Myocyte (in vitro differentiated cells): ENCODE measurements around the gene RAD51B. TPM values are rescaled to one million over a fixed set of nuclear protein-coding genes. Genes with fewer than 3 reads are reported as not detected.
"Not testable (repeated sequence)": the region's sequence is repeated elsewhere in the genome, so short reads cannot be mapped to it uniquely, and the experiment has no call there.

Experiments
- DNase-seq: peaks from one replicate; pipeline ENCODE4 v3.0.0-alpha.2; 2012; ENCODE audit warnings: low read depth
- polyA plus RNA-seq: library from polyadenylated mRNA; unstranded; fragments of >200 nt; gene quantifications from one replicate; pipeline ENCODE4 v1.2.1, GENCODE V29; 2012; ENCODE audit warnings: missing spikeins
- total RNA-seq: library from RNA; depleted of rRNA; stranded (reverse); fragments of >200 nt; gene quantifications from 2 replicates; pipeline ENCODE4 v1.2.3, GENCODE V29; 2014

The RAD51B gene
- 7.2 and 70.0 TPM in 2 replicates for total RNA-seq
- 5.4 TPM for polyA plus RNA-seq

- DNase-seq = peak; percentile 87
Measured at GRCh38 chr14:67819563-67820421, at the start of gene RAD51B. Gene RAD51B (plus strand): TSS chr14:67819779.

GRCh38 chr14:67773844-67774377 lies 45.7 kb upstream of the RAD51B start:
- no peak for DNase-seq

- DNase-seq = no peak
Measured at GRCh38 chr14:67776653-67777322, 42.8 kb upstream of the RAD51B start.

GRCh38 chr14:67778792-67779191 lies 40.8 kb upstream of the RAD51B start:
- DNase-seq = no peak

GRCh38 chr14:67782090-67782489 lies 37.5 kb upstream of the RAD51B start:
- no peak for DNase-seq

GRCh38 chr14:67784244-67784823 lies 35.2 kb upstream of the RAD51B start:
- no peak for DNase-seq

- DNase-seq = no peak
Measured at GRCh38 chr14:67785270-67786109, 34.1 kb upstream of the RAD51B start.

- peak; percentile 6 for DNase-seq
Measured at GRCh38 chr14:67787673-67788072, 31.9 kb upstream of the RAD51B start.

- DNase-seq = no peak
Measured at GRCh38 chr14:67798731-67799130, 20.8 kb upstream of the RAD51B start.

GRCh38 chr14:67800743-67801142 lies 18.8 kb upstream of the RAD51B start:
- no peak for DNase-seq

- no peak for DNase-seq
Measured at GRCh38 chr14:67806246-67806645, 13.3 kb upstream of the RAD51B start.

- DNase-seq = no peak
Measured at GRCh38 chr14:67814821-67815220, 4.8 kb upstream of the RAD51B start.

GRCh38 chr14:67815573-67816225 lies 3.9 kb upstream of the RAD51B start:
- peak; percentile 22 for DNase-seq

GRCh38 chr14:67816326-67817002 lies 3.1 kb upstream of the RAD51B start, which contains the start of gene ZFYVE26:
Gene ZFYVE26 (minus strand): TSS chr14:67816590. CDS start chr14:67815963, 627 bp downstream.
- DNase-seq = peak; percentile 97

GRCh38 chr14:67817750-67818438 lies 1.7 kb upstream of the RAD51B start:
- no peak for DNase-seq

- not testable (repeated sequence) for DNase-seq
Measured at GRCh38 chr14:67818476-67818875, 1.1 kb upstream of the RAD51B start.

GRCh38 chr14:67820428-67820971 lies 921 bp downstream of the RAD51B start:
- no peak for DNase-seq

GRCh38 chr14:67821121-67821520 lies 1.5 kb downstream of the RAD51B start:
- DNase-seq = no peak

GRCh38 chr14:67831113-67831512 lies 11.5 kb downstream of the RAD51B start:
- DNase-seq = no peak
